Hematopoietic multipotent progenitor cell treated with erythropoietin and hydrocortisone succinate and interleukin-3 and kit ligand, for 15 days (in vitro differentiated cells): ENCODE results near the gene NDUFS7.
"Not testable (repeated sequence)": the region's sequence is repeated elsewhere in the genome, so short reads cannot be mapped to it uniquely, and the experiment has no call there.

Experiments
- DNase-seq: peaks from one replicate; pipeline ENCODE4 v3.0.0-alpha.2; 2015; ENCODE audit warnings: low spot score

The NDUFS7 gene

GRCh38 chr19:1433119-1434039, 49.7 kb downstream of the NDUFS7 start:
- DNase-seq = no peak

- no peak for DNase-seq
Measured at GRCh38 chr19:1434040-1434366, 50.3 kb downstream of the NDUFS7 start.

- no peak for DNase-seq
Measured at GRCh38 chr19:1434577-1435060, 50.9 kb downstream of the NDUFS7 start.

- no peak for DNase-seq
Measured at GRCh38 chr19:1435378-1435989, 51.8 kb downstream of the NDUFS7 start.

DNA sequence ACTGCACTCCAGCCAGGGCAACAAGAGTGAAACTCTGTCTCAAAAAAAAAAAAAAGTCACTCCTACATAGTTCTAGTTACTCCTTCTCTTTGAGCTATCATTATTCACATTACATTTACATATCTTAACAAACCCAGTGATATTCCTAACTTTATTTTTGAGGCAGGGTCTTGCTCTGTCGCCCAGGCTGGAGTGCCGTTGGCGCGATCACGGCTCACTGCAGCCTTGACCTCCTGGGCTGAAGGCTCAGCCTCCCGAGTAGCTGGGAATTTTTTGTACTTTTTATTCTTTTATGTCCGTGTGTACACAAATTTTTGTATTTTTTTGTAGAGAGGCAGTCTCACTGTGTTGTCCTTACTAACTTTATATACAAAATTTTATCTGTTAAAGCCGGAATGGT, 53.9 kb downstream of the NDUFS7 start:
- no peak for DNase-seq

- DNase-seq = peak; percentile 96
Measured at GRCh38 chr19:1438035-1438932, 54.6 kb downstream of the NDUFS7 start, which contains the start of gene RPS15. Gene RPS15, plus strand, starts transcription at chr19:1438396. Its CDS starts 30 bp downstream, at chr19:1438426.

GRCh38 chr19:1438933-1439354, 55.2 kb downstream of the NDUFS7 start:
- no peak for DNase-seq

GRCh38 chr19:1439525-1440417, 56.1 kb downstream of the NDUFS7 start:
- not testable (repeated sequence) for DNase-seq

GRCh38 chr19:1440418-1440801, 56.7 kb downstream of the NDUFS7 start:
- DNase-seq = no peak

DNA sequence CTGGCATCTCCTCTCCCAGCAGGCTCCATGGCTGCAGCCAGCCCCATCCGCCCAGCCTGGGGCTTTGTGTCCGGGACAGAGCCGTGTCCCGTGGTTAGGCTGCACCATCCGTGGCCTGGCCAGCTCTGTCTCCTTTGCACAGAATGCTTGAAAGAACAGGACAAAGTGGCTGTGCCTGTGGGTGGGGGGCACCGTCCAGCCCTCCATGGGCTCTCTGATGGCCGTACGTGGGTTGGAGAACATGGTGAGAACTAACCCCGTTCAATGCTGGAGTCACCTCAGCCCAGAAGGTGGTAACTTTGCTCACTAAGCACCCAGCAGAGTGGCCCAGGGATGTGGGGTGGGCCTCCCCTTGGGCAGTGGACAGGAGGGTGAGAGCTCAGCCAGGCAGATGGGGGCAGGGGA, 57.3 kb downstream of the NDUFS7 start:
- DNase-seq = no peak

GRCh38 chr19:1441677-1442438, 58.2 kb downstream of the NDUFS7 start:
- DNase-seq = no peak
